ENCODE measurements around the gene KCNC1. TPM values are rescaled to one million over a fixed set of nuclear protein-coding genes. Genes with fewer than 3 reads are reported as not detected.

Gene KCNC1
- total and polyA plus RNA-seq, 9 of the 15 experiments (the other 6 are each of a cell fraction or from before 2014, with no cell fraction given), result 0.05 to 0.08 TPM; not detected in 7

- Histone ChIP-seq H3K36me3 (ENCODE audit: control insufficient read depth, insufficient read depth, low read length) (no peaks in the 10 kb centered on the region), H3K4me1 (replicated peaks in 1 of 2; ENCODE audit: control insufficient read depth in 2 of 2, insufficient read depth in 2 of 2, low read length in 2 of 2) (peaks cover 0 to 13% of the 10 kb centered on the region in 2 experiments; a peak in 2 of 5 replicates), H3K4me2 (ENCODE audit: insufficient read depth, low read length) (no peak overlapping the region), H3K79me2 (ENCODE audit: control insufficient read depth, insufficient read depth, low read length) (no peaks in the 10 kb centered on the region), H4K20me1 (replicated peaks; ENCODE audit: control insufficient read depth, insufficient read depth, low read length) (peaks cover 10% of the 10 kb centered on the region; the same call in 1 of the 2 replicates), H3K9me3 (replicated peaks; ENCODE audit: control insufficient read depth, insufficient read depth, low read depth, low read length) (no peaks in the 10 kb centered on the region), H3K9me1 (ENCODE audit: control insufficient read depth, insufficient read depth, low read length) (no peaks in the 10 kb centered on the region), H2AFZ (ENCODE audit: low read depth, low read length) (no peak overlapping the region), H3K27me3 (ENCODE audit: control insufficient read depth in 2 of 2, insufficient read depth in 2 of 2, low read length in 2 of 2) (peaks cover 25 to 68% of the 10 kb centered on the region in 2 experiments; a peak in 4 of 5 replicates), H3K27ac (ENCODE audit: extremely low read depth, low read depth, low read length) (no peak overlapping the region), H3K9ac (ENCODE audit: insufficient read depth in 1 of 2, low read depth in 2 of 2, low read length in 2 of 2) (no peak overlapping the region), H3K4me3 (no peak overlapping the region)
- DNase-seq (ENCODE audit: extremely low read depth in 1 of 4, low spot score in 3 of 4) (no peak), ATAC-seq (no peak), FAIRE-seq (no peak)
- intact Hi-C loops (cut with micrococcal nuclease) (no loop called here), in situ Hi-C loops (cut with MboI) (no loop called here)
- POLR2A ChIA-PET, result no interaction called here
- WGBS (ENCODE audit: insufficient coverage, low coverage, missing lambda C conversion rate), result 0% methylated on average over 1 of the region's 3 CpGs
- TF ChIP-seq NFIX (CRISPR knock-in tag; IDR thresholded peaks at IDR 0.05; ENCODE audit: low read depth) (no peak), HLTF (IDR thresholded peaks at IDR 0.05) (no peak), CAMTA2 (CRISPR knock-in tag; conservative IDR thresholded peaks at IDR 0.05) (no peak), SUPT5H (IDR thresholded peaks at IDR 0.05) (no peak), ZBTB12 (CRISPR knock-in tag; IDR thresholded peaks at IDR 0.05) (no peak), BRF1 (IDR thresholded peaks at IDR 0.05; ENCODE audit: borderline replicate concordance, extremely low read depth, insufficient read length) (no peak), RFX1 (IDR thresholded peaks at IDR 0.05) (no peak), NRF1 (conservative IDR thresholded peaks at IDR 0.05 in 1 of 2, IDR thresholded peaks at IDR 0.05 in 1 of 2) (no peak), ZFPM2 (CRISPR knock-in tag; IDR thresholded peaks at IDR 0.05) (no peak)
- CTCF ChIA-PET (ENCODE audit: low intra/inter-chr PET ratio), result no interaction called here
- BruUV-seq (replicated peaks), result no TSS peak
Observed at GRCh38 chr11:17775035-17775348, 40.4 kb downstream of the KCNC1 start.

All from K562 (cell line).